ENCODE results near the gene RGS1.

- TF ChIP-seq PATZ1 (tag by site-specific recombination; IDR thresholded peaks at IDR 0.05), result no peak
- no peak for TF ChIP-seq INSM2 (tag by site-specific recombination; IDR thresholded peaks at IDR 0.05)
- no peak for TF ChIP-seq GLI2 (tag by site-specific recombination; IDR thresholded peaks at IDR 0.05; ENCODE audit: borderline replicate concordance, low read depth)
- no peak for TF ChIP-seq CTCF (tag by site-specific recombination; IDR thresholded peaks at IDR 0.05)
- no peak for TF ChIP-seq ZNF223 (tag by site-specific recombination; IDR thresholded peaks at IDR 0.05)
- TF ChIP-seq ZBTB21 (tag by site-specific recombination; IDR thresholded peaks at IDR 0.05), result no peak
- no peak for TF ChIP-seq PRDM10 (tag by site-specific recombination; IDR thresholded peaks at IDR 0.05)
- TF ChIP-seq SP7 (tag by site-specific recombination; IDR thresholded peaks at IDR 0.05), result no peak
- no peak for TF ChIP-seq ZBTB44 (tag by site-specific recombination; IDR thresholded peaks at IDR 0.05)
These were observed 21.8 kb upstream of the RGS1 start for GRCh38 chr1:192553741-192554140.

Measured in HEK293 (cell line).